Stimulated activated CD8-positive, alpha-beta memory T cell treated with anti-CD3 and anti-CD28 coated beads, Interleukin-7, amount 100 ng/mL, for 4 hours (primary cell): Measurements from ENCODE around the gene NKX2-1.

Experiments used
- DNase-seq, 2 donors: peaks; one replicate each; pipeline ENCODE4 v3.0.0-alpha.2; 2020; ENCODE audit warnings: low read depth in 2 of 2

The NKX2-1 gene

DNA sequence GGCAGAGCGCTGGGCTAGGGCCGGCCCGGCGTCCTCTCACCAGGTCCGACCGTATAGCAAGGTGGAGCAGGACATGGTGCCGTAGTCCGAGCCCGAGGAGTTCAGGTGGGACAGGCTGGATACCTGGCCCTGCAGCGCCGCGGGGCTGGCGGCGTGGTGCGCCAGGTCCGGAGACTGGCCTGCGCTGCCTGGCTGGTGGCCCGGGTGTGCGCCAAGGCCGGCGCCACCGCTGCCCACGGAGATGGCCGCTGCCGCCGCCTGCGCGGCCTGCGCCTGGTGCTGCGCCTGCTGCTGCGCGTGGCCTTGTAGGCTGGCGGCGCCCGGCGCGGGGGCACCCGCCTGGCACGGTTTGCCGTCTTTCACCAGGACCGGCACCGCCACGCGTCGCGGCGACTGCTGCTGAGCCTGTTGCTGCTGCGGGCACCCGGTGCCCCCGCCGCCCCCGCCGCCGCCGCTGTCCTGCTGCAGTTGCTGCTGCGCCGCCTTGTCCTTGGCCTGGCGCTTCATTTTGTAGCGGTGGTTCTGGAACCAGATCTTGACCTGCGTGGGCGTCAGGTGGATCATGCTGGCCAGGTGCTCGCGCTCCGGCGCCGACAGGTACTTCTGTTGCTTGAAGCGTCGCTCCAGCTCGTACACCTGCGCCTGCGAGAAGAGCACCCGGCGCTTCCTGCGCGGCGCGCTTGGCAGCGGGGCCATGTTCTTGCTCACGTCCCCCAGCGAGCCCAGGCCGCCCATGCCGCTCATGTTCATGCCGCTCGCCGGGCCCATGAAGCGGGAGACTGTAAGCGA lies 2.6 kb downstream of the NKX2-1 start:
- DNase-seq: no peak

DNA sequence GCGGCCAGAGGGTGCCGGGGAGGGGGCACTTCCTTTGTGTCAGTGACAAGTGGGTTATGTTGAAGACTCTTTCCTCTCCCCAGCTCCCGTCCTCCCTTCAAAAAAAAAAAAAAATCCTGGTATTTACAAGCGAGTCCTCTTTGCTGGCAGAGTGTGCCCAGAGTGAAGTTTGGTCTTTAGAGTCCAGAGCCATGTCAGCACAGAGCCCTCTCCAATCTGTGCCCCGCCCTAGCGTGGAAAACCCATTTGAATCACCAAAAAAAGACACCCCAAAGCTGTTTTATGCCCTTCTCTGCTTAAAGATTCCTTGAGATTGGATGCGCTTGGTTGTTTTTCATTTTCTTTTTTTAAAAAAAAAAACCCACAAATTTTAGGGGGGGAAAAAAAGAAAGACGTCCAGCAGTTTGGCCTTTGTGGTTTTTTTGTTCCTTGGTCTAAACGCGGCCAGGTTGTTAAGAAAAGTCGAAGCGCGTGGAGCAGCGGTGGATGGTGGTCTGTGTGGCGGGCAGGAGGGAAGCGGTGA lies 3.3 kb downstream of the NKX2-1 start:
- DNase-seq: no peak

DNA sequence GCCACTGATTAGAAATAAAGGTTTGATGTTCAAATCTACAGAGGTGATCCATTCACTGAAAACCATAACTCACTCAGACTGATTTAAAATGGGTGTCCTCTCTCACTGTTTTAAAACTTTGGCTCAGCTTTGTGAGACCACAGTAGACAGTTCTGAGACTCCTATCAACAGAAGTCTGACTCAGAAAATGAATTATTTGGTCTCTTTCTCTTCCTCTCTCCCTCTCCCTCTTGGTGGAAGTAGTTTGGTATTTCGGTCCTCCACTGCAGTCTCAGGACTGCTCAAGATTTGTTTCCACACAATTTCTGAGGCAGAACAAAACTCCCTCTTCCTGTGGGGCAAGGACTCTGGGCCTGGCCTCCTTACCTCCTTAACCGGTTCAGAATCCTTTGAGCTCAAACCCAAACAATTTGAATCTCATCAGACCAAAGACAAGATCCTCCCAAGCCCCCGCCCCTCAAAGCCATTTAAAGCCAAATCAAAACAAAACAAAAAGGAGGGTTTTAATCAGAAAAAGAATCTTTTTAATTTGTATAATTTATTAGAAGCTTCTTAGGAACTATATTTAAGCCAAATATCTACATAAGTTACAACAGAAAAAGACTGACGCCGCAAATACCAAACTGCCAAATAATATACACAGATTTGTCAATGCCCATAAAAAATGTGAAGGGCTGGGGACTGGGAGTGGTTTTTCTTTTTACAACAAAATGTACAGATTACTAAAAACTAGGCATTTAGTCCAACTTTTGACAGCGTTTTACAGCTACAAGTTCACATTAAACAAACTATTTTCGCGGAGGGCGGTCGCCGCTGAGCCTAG lies 3.9 kb downstream of the NKX2-1 start:
- no peak for DNase-seq

DNA sequence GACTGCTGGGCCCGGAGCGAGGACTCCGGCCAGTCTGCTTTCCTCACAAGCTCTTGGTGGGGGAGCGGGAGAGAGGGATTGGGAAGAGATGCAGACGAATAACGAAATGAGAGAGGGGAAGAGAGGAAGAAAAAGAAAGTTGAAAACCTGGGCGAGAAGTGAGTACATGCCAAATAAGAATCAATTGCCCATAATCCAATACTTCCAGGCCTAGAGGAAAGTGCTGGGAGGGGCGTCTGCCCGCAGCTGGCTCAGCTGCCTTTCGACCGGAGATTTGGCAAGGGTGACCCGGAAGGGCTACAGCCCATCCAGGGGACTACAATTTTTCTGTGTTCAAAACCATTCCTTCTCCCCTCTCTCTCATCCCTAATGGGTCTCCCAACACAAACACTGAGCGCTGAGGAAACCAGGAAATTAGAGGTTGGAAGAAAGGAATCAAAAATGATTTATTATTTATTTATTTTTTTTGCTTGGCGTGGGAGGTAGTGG lies 4.9 kb downstream of the NKX2-1 start:
- no peak for DNase-seq

DNA sequence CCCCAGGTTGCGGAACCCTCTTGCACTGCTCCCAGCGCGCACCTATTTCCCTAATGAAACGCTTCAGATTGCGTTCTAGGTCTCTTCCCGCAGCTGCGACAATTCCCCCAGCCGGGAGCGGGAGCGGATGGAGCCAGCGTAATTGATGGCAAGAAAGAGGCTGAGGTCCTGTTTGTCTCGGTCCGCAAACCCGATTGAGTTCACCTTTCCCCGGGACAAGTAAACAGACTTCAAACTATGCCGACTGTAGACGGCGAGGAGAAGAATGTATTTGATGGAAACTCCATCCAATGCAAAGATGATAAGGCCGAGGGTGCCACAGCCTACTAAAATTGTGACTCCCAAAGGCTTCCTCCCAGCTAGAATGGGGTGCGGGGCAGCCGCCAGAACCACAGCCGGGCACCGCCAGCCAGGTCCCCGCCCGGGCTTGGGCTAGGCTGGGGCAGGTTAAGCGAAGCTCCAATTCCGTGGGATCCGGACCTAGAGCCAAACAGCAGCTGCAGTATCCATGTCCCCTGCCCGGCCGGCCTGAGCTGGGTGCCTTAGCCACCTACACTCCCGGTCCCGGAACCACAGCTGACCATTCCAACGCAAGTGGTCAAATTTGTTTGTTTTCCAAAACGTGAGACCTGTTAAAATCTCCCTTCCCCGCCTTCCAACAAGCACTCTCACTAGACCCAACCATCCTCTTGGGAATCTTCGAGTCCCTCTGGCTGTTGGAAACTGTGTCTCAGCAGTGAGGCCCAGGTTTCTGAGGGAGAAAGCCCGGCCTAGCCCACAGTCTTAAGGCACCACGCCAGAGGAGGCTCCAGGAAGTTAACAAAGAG lies 5.5 kb downstream of the NKX2-1 start:
- DNase-seq: no peak

DNA sequence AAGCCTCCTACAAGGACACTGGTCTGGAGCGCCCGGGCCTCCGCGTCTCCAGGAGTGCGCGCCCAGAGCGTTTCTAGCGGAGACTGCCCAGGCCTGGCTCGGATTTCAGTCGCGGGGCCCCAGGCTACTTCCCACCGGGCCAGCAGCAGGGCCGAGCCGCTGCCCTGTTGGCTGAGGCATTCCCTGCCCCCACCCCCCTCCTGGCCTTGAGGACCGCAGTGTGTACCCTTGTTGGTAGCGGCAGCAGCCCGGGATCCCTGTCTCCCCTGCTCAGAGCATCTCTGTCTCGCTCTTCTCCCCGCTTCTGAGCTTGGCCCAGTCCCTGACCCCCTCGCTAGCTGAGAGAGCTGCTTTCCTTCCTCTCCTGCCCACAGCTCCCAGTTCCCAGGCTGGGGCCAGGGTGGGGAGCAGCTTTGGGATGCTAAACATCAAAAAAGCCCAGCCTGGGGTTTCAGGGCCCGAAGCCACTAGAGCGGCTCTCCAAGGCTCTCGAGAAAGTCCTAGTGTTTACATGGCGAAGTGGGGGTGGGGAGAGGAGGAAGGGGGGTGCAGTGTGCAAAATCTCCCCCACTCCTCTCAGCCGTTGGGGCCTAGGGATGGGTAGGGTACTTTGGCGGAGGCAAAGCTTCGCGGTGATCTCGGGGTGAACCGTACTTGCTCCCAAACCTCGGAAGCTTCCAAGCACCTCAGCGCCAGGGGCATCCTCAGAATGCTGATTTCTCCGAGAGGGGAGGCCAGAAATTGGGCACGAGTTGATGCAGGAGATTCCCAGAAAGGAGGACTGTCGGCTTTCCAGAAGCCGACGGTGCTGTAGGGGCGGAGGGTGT lies 6.4 kb downstream of the NKX2-1 start:
- DNase-seq: no peak

DNA sequence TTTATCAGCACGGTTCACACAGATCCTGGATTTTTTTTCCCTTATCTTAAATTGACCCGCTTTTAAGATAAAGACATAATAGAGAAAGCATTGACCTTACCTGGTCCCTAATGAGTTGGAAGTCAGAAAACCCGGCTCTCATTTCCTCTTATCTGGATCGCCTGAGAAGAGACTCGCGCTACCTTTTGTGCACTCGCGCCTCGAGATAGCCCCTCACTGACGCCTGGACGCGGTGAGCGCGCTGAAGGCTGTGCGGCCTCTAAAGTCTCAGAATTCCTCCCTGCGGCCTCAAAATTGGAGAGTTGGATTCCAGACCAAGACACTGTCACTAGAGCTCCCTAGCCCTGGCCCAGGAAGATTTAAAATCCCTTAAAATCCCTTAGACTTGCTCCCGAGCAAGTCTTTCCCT lies 7.0 kb downstream of the NKX2-1 start:
- no peak for DNase-seq

DNA sequence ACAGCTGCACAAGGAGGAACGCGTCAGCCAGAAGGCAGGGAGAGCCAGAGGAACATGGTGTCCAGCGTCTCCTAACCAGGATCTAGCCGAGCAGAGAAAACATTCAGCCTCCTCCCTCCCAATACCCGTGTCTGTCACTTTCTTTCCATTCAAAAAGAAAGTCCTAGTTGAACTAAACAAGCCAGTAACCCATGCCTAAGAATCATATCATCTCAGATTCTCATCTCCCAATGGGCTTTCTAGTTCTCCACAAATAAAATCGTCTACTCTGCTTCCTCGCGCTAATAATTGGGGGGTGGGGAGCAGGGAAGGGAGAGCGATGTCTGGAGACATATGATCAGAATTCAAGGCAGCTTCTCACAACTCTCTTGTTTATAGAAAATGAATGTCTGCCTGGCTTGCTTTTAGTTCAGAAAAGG lies 7.4 kb downstream of the NKX2-1 start:
- no peak for DNase-seq

DNA sequence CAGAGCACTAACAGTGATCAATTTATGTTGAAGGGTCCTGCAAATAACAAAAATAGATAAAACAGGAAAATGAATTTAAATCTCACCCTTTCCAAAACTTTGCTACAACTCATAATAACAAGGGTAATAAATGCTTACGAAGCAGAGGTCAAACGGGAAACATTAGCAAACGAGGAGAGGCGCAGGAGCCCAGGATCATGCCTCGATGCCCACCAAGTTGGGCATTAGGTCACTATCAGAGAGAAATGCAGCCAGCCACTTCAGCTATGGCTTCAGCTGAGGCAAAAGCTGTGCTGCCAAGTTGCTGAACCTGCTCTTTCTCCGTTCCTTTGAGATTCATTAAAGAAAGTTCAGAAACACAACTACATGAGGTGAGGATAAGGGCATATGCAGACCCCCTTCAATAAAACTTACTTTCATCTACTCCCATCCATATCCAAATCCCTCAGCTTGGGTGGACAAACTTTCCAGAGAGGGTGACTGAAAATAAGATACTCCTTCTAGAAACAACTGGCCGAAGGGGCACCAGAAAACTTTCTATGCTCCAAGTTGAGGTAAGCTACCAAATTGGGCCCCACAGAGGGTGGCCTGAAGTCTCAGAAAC lies 7.9 kb downstream of the NKX2-1 start:
- DNase-seq: no peak

DNA sequence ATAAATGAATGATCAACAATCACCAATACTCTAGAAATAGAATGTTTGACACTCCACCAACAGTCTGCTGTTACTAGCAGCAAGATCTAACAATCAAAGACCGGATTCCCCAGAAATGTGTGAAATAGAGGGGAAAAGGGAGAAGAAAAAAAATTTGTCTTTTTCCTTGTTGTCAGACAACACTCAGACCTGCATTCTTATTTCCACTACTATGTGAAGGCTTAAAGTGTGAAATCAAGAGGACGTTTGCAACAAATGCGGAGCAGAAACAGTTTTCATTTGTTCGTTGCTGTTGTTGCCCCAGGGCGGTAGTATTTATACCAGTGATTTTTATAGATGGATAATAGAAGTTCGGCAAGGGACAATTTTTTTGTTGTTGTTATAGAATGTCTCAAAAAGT lies 9.2 kb downstream of the NKX2-1 start:
- DNase-seq: no peak

DNA sequence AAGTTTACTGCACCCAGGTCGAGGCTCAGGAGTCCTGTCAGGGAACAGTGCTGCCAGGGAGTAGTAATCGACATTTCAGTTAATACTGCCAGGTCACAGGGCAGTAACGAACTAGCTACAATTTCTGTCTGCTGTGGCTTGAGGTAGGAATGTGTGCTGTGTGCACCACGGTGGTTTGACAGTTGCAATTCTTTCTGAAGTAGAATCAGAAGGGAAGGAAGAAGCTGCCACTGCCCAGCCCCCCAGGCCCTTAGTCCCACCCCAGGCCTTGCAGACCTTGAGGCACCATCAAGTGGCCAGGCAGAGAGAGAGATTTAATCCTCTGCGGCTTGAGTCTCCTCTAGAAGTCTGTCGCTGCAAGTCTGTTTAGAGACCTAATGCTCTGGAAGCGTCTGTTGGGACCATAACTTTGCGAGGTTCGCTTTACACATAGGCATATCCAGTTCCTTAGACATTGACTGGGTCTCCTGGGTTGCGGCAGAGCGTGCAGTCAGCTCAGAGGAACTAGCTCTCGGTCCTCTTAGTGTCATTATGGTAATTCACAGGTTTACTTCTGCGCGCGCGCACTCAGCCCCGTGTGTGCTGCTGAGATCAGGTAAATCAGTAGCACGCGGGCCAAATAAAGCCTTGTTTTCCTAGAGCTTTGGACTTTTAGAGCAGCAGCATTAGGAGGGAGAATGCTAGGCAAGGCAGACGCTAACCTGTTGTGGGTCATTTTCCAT lies 9.8 kb downstream of the NKX2-1 start:
- no peak for DNase-seq

DNA sequence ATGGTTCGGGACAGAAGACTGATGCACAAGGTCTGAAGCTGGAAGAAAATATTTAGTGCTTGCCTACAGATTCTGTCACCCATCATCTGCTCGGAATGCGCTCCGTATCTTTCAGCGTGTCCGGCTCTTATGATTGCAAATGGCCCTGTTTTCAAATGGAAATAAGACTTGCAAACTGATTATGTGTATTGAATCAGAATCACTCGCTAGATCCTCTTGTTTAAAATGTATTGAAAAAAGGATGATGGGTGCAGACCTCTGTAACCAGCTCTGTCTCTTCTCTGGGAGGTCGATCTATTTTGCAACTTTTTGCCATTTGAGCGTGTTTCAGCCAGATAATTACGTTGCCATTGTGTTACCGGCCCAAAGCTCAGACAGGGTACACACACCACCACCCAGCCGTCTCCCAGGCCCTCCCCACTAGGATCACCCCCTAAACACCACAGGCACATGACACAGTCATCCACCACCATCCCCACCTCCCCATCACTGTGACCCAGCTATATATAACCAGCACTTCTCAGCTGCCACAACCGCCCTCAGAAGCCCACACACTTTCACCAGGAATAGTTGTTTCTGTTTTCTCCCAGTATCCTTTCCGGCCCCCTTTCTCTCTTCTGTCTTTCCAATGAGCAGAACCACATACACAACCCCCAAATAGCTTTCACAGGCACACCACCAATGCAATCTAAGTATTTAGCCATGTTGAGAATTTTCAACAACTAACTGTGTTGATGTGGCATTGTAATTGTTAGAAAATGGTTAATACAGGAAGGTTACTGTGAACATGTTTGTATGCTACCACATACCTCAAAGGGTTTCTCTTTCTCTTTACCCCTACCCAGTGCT lies 10.7 kb downstream of the NKX2-1 start:
- DNase-seq: no peak

DNA sequence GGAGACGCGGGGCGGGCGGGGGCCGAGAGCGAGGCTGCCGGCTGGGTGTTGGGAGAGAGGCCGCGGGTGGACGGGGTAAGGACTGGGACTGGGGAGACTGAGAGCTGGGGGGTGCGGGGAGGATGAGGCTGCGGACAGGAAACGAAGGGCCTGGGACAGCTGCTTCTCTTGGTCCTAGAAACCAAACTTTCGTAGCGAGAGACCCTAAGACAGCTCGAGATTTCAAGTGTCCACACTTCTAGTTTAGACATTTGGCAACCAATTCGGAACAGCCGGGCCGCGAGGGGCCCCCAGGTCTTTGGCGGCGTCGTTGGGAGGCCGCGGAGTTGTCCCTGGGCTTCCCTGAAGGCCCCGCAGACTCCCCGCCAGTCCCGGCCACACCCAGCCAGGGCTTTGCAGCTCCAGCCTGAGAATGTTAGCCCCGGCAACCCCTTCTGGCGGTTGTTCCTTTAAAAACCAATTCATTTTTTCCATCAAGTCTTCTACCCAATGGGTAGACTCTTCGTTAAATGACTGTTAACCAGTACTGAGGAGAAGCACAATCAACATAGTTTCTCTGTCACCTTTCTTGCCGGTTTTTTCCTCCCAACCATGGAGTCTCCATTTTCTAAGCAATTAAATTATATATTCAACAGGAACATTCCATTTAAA lies 11.5 kb downstream of the NKX2-1 start:
- no peak for DNase-seq

GRCh38 chr14:36507847-36508417 lies 12.1 kb downstream of the NKX2-1 start:
- no peak for DNase-seq

DNA sequence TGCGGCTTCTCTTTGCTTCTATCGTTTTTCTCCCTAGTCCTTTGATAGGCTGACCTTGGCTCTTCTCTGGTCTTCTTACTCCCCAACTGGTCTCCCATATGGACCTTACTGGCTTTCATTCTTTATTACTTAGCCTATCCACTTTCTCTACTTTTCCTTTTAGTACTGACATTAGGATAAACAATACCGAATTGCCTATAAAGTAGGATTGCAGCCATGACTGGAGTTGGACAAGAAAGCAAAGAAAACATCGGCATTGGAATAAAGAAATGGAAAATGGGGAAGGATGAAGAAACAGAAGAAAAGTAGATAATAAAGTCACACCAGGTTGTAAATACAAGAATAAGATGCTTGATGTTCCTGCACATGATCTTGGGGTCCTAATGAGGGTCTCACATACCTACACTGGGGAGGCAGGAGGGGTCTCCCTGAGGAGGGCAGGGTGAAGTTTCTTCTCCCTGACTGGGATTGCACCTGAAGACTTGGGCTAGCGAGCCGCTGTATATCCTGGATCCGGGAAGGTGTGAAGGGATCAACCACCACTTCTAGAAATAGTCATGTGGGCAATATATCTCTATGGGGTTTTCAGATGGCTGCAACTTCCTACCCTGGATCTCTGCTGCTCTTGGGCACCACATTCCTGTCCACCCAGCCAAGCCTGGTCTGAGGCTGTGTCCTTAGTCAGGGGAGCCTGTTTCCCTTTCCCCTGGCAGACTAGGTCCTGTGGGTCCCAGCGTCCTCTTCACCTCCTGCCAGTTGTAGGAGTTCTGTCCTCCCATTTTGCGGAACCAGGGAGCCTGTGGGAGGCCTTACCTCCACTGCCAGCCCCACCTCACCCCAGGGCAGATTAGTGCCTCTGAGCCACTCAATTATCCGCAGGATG lies 13.1 kb downstream of the NKX2-1 start:
- DNase-seq: no peak

DNA sequence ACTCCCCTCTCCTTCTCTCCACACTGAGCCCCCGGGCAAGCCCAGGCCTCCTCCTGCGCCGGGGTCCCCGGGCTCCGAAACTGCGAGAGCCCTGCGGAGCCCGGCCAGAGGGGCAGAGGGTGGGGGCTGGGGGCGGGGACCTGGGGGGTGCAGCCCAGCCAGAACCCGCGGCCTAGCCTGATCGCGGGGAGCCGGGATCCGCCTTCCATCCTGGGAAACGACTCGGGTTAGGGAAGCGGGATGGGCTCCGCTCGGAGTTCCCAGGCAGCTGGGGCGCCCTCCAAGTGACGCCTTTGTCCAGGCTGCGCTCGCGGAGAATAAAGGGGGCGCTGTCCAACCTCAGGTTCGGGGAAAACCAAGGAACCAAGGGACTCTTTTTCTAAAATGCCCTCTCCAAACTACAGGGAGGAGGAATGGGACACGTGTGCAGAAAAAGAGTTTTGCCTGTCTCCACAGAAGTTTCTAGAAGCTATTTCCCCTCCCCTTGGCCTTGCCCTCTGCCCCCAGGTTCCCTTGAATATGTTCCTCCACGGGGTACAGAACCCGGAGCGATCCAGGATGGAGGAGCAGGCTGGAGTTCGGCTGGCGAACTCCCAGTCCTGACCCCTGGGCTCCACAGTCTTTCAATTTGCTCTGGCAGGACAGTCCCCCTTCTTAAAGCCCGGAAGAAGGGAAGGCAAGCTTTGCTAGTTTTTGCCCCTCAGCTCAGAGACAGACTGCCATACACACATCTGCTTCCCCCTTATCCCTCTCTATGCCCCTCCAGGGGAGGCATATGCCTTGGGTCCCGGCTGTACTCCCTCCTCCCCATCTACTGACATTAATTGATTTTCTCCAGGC lies 13.9 kb downstream of the NKX2-1 start:
- no peak for DNase-seq
